SH-SY5Y (cell line): Measurements from ENCODE around the gene NOP56.

Experiments used
- GATA2 ChIP-seq: IDR thresholded peaks from 2 replicates; pipeline ENCODE4 v1.6.1; 2011; ENCODE audit warnings: mild to moderate bottlenecking, low read depth, low read length
- GATA3 ChIP-seq: IDR thresholded peaks from 2 replicates; pipeline ENCODE4 v1.6.1; 2011; ENCODE audit warnings: low read depth, mild to moderate bottlenecking, low read length, moderate library complexity

- TF ChIP-seq GATA2 (no peak), GATA3 (no peak)
These were observed 21.0 kb downstream of the NOP56 start for GRCh38 chr20:2673453-2673852.
